MM.1S (cell line): ENCODE measurements around the gene LSM7.

ENCODE experiments used
- DNase-seq: peaks from one replicate; pipeline ENCODE4 v3.0.0-alpha.2; 2015
- H2AFZ ChIP-seq: fragments of 300-600 bp; sonication (generic); 2 replicates; pipeline ENCODE4 v1.6.0; 2016; ENCODE audit warnings: antibody characterized with exemption, low read length
- H3F3A ChIP-seq: fragments of 300-600 bp; sonication (generic); 2 replicates; pipeline ENCODE4 v1.6.1; 2016; ENCODE audit warnings: mild to moderate bottlenecking, antibody characterized with exemption, low read length, moderate library complexity, mixed read lengths; ENCODE audit not compliant: insufficient read depth
- H3K27ac ChIP-seq: fragments of 300-600 bp; sonication (generic); 2 replicates; pipeline ENCODE4 v1.5.1; 2016; ENCODE audit warnings: mild to moderate bottlenecking, low read length
- H3K27me3 ChIP-seq: fragments of 300-600 bp; sonication (generic); replicated peaks from 2 replicates; pipeline ENCODE4 v1.6.0; 2016; ENCODE audit warnings: low read length; ENCODE audit not compliant: insufficient read depth
- H3K36me3 ChIP-seq: fragments of 300-600 bp; sonication (generic); replicated peaks from 2 replicates; pipeline ENCODE4 v1.6.1; 2016; ENCODE audit warnings: mild to moderate bottlenecking, low read length, mixed read lengths; ENCODE audit not compliant: insufficient read depth
- H3K4me1 ChIP-seq: fragments of 300-600 bp; sonication (generic); 2 replicates; pipeline ENCODE4 v1.6.1; 2016; ENCODE audit warnings: low read length, mixed read lengths
- H3K4me2 ChIP-seq: fragments of 300-600 bp; sonication (generic); 2 replicates; pipeline ENCODE4 v1.6.0; 2016; ENCODE audit warnings: low read depth, low read length
- H3K4me3 ChIP-seq: fragments of 300-600 bp; sonication (generic); 2 replicates; pipeline ENCODE4 v1.5.1; 2016; ENCODE audit warnings: low read length, mixed read lengths
- H3K79me2 ChIP-seq: fragments of 300-600 bp; sonication (generic); 2 replicates; pipeline ENCODE4 v1.6.1; 2016; ENCODE audit warnings: mixed run types, low read length, mixed read lengths
- H3K9ac ChIP-seq: fragments of 300-600 bp; sonication (generic); 2 replicates; pipeline ENCODE4 v1.6.1; 2016; ENCODE audit warnings: low read length, mixed read lengths
- H3K9me2 ChIP-seq: fragments of 300-600 bp; sonication (generic); replicated peaks from 2 replicates; pipeline ENCODE4 v1.6.1; 2016; ENCODE audit warnings: mild to moderate bottlenecking, low read length, mixed read lengths; ENCODE audit not compliant: insufficient read depth
- H3K9me3 ChIP-seq: fragments of 300-600 bp; sonication (generic); replicated peaks from 2 replicates; pipeline ENCODE4 v1.6.1; 2016; ENCODE audit warnings: mild to moderate bottlenecking, low read length, mixed read lengths; ENCODE audit not compliant: insufficient read depth
- H4K20me1 ChIP-seq: fragments of 300-600 bp; sonication (generic); 2 replicates; pipeline ENCODE4 v1.6.1; 2016; ENCODE audit warnings: mild to moderate bottlenecking, low read length, moderate library complexity, mixed read lengths; ENCODE audit not compliant: insufficient read depth
- CTCF ChIP-seq: fragments of 300-600 bp; sonication (generic); IDR thresholded peaks from 2 replicates; pipeline ENCODE4 v1.5.1; 2016; ENCODE audit warnings: antibody characterized with exemption, low read length, mixed read lengths
- EZH2 ChIP-seq: fragments of 300-600 bp; sonication (generic); optimal IDR thresholded peaks from 2 replicates; pipeline ENCODE3; 2017; ENCODE audit warnings: low read depth, mild to moderate bottlenecking, antibody characterized with exemption, low read length, mixed read lengths
- EZH2phosphoT487 ChIP-seq: fragments of 300-600 bp; sonication (generic); IDR thresholded peaks from 2 replicates; pipeline ENCODE4 v1.6.1; 2018; ENCODE audit warnings: antibody characterized with exemption, low read length

Gene LSM7

GRCh38 chr19:2340496-2341243 is 12.3 kb upstream of the LSM7 start:
- no peak overlapping the region for H3K4me2 ChIP-seq
- H4K20me1 ChIP-seq: no peaks in the 10 kb centered on the region
- no peaks in the 10 kb centered on the region for H3K9me2 ChIP-seq
- no peak overlapping the region for H3K4me3 ChIP-seq
- H2AFZ ChIP-seq: no peak overlapping the region
- H3K79me2 ChIP-seq: peaks cover 33% of the 10 kb centered on the region
- H3K27me3 ChIP-seq: no peaks in the 10 kb centered on the region
- TF ChIP-seq CTCF (no peak), EZH2phosphoT487 (no peak)
- H3F3A ChIP-seq: no peaks in the 10 kb centered on the region
- H3K4me1 ChIP-seq: no peaks in the 10 kb centered on the region
- no peaks in the 10 kb centered on the region for H3K36me3 ChIP-seq
- H3K27ac ChIP-seq: no peak overlapping the region
- H3K9me3 ChIP-seq: no peaks in the 10 kb centered on the region
- DNase-seq: no peak
- H3K9ac ChIP-seq: no peak overlapping the region

- Histone ChIP-seq H3K4me3 (no peak overlapping the region), H3K9me3 (no peaks in the 10 kb centered on the region), H4K20me1 (no peaks in the 10 kb centered on the region), H2AFZ (no peak overlapping the region), H3K4me1 (no peaks in the 10 kb centered on the region), H3K9ac (no peak overlapping the region), H3K79me2 (peaks cover 42% of the 10 kb centered on the region), H3K27me3 (no peaks in the 10 kb centered on the region), H3K9me2 (no peaks in the 10 kb centered on the region), H3F3A (peaks cover 4% of the 10 kb centered on the region; the same call in 1 of the 2 replicates), H3K4me2 (no peak overlapping the region), H3K36me3 (0 out of 2 replicates have a peak, but pooled peaks cover 1% of the 10 kb centered on the region), H3K27ac (no peak overlapping the region)
- TF ChIP-seq CTCF (no peak), EZH2phosphoT487 (no peak), EZH2 (no peak)
- no peak for DNase-seq
Measured at GRCh38 chr19:2339644-2340310, 11.4 kb upstream of the LSM7 start.

GRCh38 chr19:2338751-2339643 is 10.6 kb upstream of the LSM7 start:
- H3K4me2 ChIP-seq: no peak overlapping the region
- no peak overlapping the region for H3K27ac ChIP-seq
- peaks cover 49% of the 10 kb centered on the region for H3K79me2 ChIP-seq
- 0 out of 2 replicates have a peak, but pooled peaks cover 6% of the 10 kb centered on the region for H3K36me3 ChIP-seq
- H3K4me1 ChIP-seq: 0 out of 2 replicates have a peak, but pooled peaks cover under 1% of the 10 kb centered on the region
- no peaks in the 10 kb centered on the region for H4K20me1 ChIP-seq
- TF ChIP-seq EZH2phosphoT487 (no peak), CTCF (no peak), EZH2 (no peak)
- peaks cover 10% of the 10 kb centered on the region; the same call in 1 of the 2 replicates for H3F3A ChIP-seq
- H3K9ac ChIP-seq: no peak overlapping the region
- no peak for DNase-seq
- H3K9me3 ChIP-seq: no peaks in the 10 kb centered on the region
- H3K4me3 ChIP-seq: no peak overlapping the region
- no peak overlapping the region for H2AFZ ChIP-seq
- H3K9me2 ChIP-seq: no peaks in the 10 kb centered on the region
- no peaks in the 10 kb centered on the region for H3K27me3 ChIP-seq
